Measurements from ENCODE around the gene TGFBR1. TPM values are rescaled to one million over a fixed set of nuclear protein-coding genes. Genes with fewer than 3 reads are reported as not detected.

The TGFBR1 gene
- 47.5 TPM for polyA plus RNA-seq (2013, experiment 1 of 2; ENCODE audit: insufficient read length)
- 53.5 TPM for polyA plus RNA-seq (2013, experiment 2 of 2; ENCODE audit: insufficient read length)

- peak; percentile 96 for DNase-seq
Observed at GRCh38 chr9:99104459-99105151, at the start of gene TGFBR1. TSS of gene TGFBR1 (plus strand) at chr9:99105113. CDS start at chr9:99105206, 93 bp downstream.

GRCh38 chr9:99055384-99055783 is 49.5 kb upstream of the TGFBR1 start:
- DNase-seq, result no peak

- DNase-seq, result no peak
Observed at GRCh38 chr9:99056186-99056585, 48.7 kb upstream of the TGFBR1 start.

GRCh38 chr9:99056886-99057664 is 47.8 kb upstream of the TGFBR1 start:
- peak; percentile 91 for DNase-seq

GRCh38 chr9:99057665-99058625 is 47.0 kb upstream of the TGFBR1 start:
- DNase-seq, result peak; percentile 93

GRCh38 chr9:99058964-99059921 is 45.7 kb upstream of the TGFBR1 start:
- peak; percentile 56 for DNase-seq

- no peak for DNase-seq
Observed at GRCh38 chr9:99060621-99061020, 44.3 kb upstream of the TGFBR1 start.

GRCh38 chr9:99062549-99062948 is 42.4 kb upstream of the TGFBR1 start:
- DNase-seq, result no peak

- no peak for DNase-seq
Observed at GRCh38 chr9:99063522-99063921, 41.4 kb upstream of the TGFBR1 start.

- no peak for DNase-seq
Observed at GRCh38 chr9:99066571-99066970, 38.3 kb upstream of the TGFBR1 start.

GRCh38 chr9:99069075-99069474 is 35.8 kb upstream of the TGFBR1 start:
- DNase-seq, result no peak

GRCh38 chr9:99069546-99069945 is 35.4 kb upstream of the TGFBR1 start:
- no peak for DNase-seq

GRCh38 chr9:99070681-99071080 is 34.2 kb upstream of the TGFBR1 start:
- no peak for DNase-seq

- peak; percentile 67 for DNase-seq
Observed at GRCh38 chr9:99071313-99072039, 33.4 kb upstream of the TGFBR1 start.

GRCh38 chr9:99072040-99072394 is 32.9 kb upstream of the TGFBR1 start:
- no peak for DNase-seq

- DNase-seq, result no peak
Observed at GRCh38 chr9:99073347-99073746, 31.6 kb upstream of the TGFBR1 start.

GRCh38 chr9:99073985-99074901 is 30.7 kb upstream of the TGFBR1 start:
- DNase-seq, result no peak

GRCh38 chr9:99074902-99075245 is 30.0 kb upstream of the TGFBR1 start:
- DNase-seq, result no peak

- DNase-seq, result peak; percentile 81
Observed at GRCh38 chr9:99075246-99075912, 29.5 kb upstream of the TGFBR1 start.
